Astrocyte of the cerebellum (primary cell): ENCODE results near the gene PLCH2.

ENCODE experiments used
- DNase-seq: peaks from one replicate; pipeline ENCODE4 v3.0.0-alpha.2; 2011; ENCODE audit warnings: low read depth
- H3K4me3 ChIP-seq: 2 replicates; pipeline ENCODE4 v1.5.1; 2011; ENCODE audit warnings: mild to moderate bottlenecking, low read depth, low read length, moderate library complexity
- CTCF ChIP-seq: IDR thresholded peaks from 2 replicates; pipeline ENCODE4 v1.5.1; 2012; ENCODE audit warnings: low read length, low read depth, moderate library complexity, mild to moderate bottlenecking; ENCODE audit errors: missing control alignments
- in situ Hi-C: cut with HindIII; loops from 2 replicates; pipeline ENCODE4 v1.10.0; 2017; ENCODE audit warnings: low sequenced_read_pairs

Gene PLCH2

GRCh38 chr1:2470290-2471158 is 5.6 kb upstream of the PLCH2 start:
- in situ Hi-C loops: no loop called here
- no peak overlapping the region for H3K4me3 ChIP-seq
- no peak for DNase-seq
- TF ChIP-seq CTCF: no peak

GRCh38 chr1:2471159-2471471 is 5.0 kb upstream of the PLCH2 start:
- in situ Hi-C loops: no loop called here

GRCh38 chr1:2471587-2472001 is 4.5 kb upstream of the PLCH2 start:
- in situ Hi-C loops: no loop called here
- no peak overlapping the region for H3K4me3 ChIP-seq
- no peak for DNase-seq
- no peak for TF ChIP-seq CTCF

More at GRCh38 chr1:2471159-2471471, 5.0 kb upstream of the PLCH2 start:
- H3K4me3 ChIP-seq: no peak overlapping the region
- no peak for DNase-seq
- TF ChIP-seq CTCF: no peak

GRCh38 chr1:2472109-2472508 is 4.0 kb upstream of the PLCH2 start:
- in situ Hi-C loops: no loop called here

GRCh38 chr1:2472561-2473177 is 3.4 kb upstream of the PLCH2 start:
- DNase-seq: no peak
- in situ Hi-C loops: no loop called here
- H3K4me3 ChIP-seq: no peak overlapping the region
- TF ChIP-seq CTCF: no peak

More at GRCh38 chr1:2472109-2472508, 4.0 kb upstream of the PLCH2 start:
- DNase-seq: no peak
- no peak for TF ChIP-seq CTCF
- no peak overlapping the region for H3K4me3 ChIP-seq

- in situ Hi-C loops: no loop called here
- no peak overlapping the region for H3K4me3 ChIP-seq
- TF ChIP-seq CTCF: no peak
- DNase-seq: no peak
These were observed 2.9 kb upstream of the PLCH2 start for GRCh38 chr1:2473198-2473597.
